Measurements from ENCODE around the gene LUZP4. TPM values are rescaled to one million over a fixed set of nuclear protein-coding genes. Genes with fewer than 3 reads are reported as not detected.
"Not testable (repeated sequence)": the region's sequence is repeated elsewhere in the genome, so short reads cannot be mapped to it uniquely, and the experiment has no call there.

Gene LUZP4
- total RNA-seq, 4 donors from 2014 or later = not detected

GRCh38 chrX:115322375-115322774 lies 32.9 kb downstream of the LUZP4 start:
- intact Hi-C loops (cut with DNase I; ENCODE audit: low total_unique reads) = no loop called here
- H3K4me3 ChIP-seq (ENCODE audit: low read depth, poor library complexity, severe bottlenecking) = no peak overlapping the region
- TF ChIP-seq POLR2A (IDR thresholded peaks at IDR 0.05) = no peak
- no peak for TF ChIP-seq CTCF (IDR thresholded peaks at IDR 0.05)
- DNase-seq (ENCODE audit: low spot score in 2 of 2) = no peak

- DNase-seq (ENCODE audit: low spot score in 2 of 2) = no peak
- no peak overlapping the region for H3K4me3 ChIP-seq (ENCODE audit: low read depth, poor library complexity, severe bottlenecking)
- TF ChIP-seq POLR2A (IDR thresholded peaks at IDR 0.05) (no peak), CTCF (IDR thresholded peaks at IDR 0.05) (no peak)
- intact Hi-C loops (cut with DNase I; ENCODE audit: low total_unique reads) = no loop called here
- 4 to 25% methylated on average over 3 of the region's 3 CpGs for WGBS, 2 donors
Measured at GRCh38 chrX:115324194-115324593, 34.7 kb downstream of the LUZP4 start.

GRCh38 chrX:115329282-115329681 lies 39.8 kb downstream of the LUZP4 start:
- DNase-seq (ENCODE audit: low spot score in 2 of 2); intact Hi-C loops (cut with DNase I; ENCODE audit: low total_unique reads); H3K4me3 ChIP-seq (ENCODE audit: low read depth, poor library complexity, severe bottlenecking): not testable (repeated sequence)
- 63 to 90% methylated on average over 3 to 4 of the region's 4 CpGs for WGBS, 2 donors

- whole genome bisulfite sequencing, 2 donors = 15 to 17% methylated on average over 18 of the region's 18 CpGs
- TF ChIP-seq CTCF (IDR thresholded peaks at IDR 0.05) = no peak
- no peak for TF ChIP-seq POLR2A (IDR thresholded peaks at IDR 0.05)
- DNase-seq (ENCODE audit: low spot score in 2 of 2) = no peak
Measured at GRCh38 chrX:115330498-115331168, 41.1 kb downstream of the LUZP4 start.

GRCh38 chrX:115332832-115333231 lies 43.3 kb downstream of the LUZP4 start:
- intact Hi-C loops (cut with DNase I; ENCODE audit: low total_unique reads) = loop anchor here (5.0 kb wide), 1 partner anchor 309 kb away; no protein-coding TSS in a partner anchor

More at GRCh38 chrX:115330498-115331168, 41.1 kb downstream of the LUZP4 start:
- intact Hi-C loops (cut with DNase I; ENCODE audit: low total_unique reads) = loop anchor here (5.0 kb wide), 1 partner anchor 312 kb away; no protein-coding TSS in a partner anchor
- H3K4me3 ChIP-seq (ENCODE audit: low read depth, poor library complexity, severe bottlenecking) = no peak overlapping the region

GRCh38 chrX:115333446-115333845 lies 43.9 kb downstream of the LUZP4 start:
- 57 to 64% methylated on average over 6 of the region's 6 CpGs for WGBS, 2 donors
- DNase-seq (ENCODE audit: low spot score in 2 of 2) = no peak
- TF ChIP-seq CTCF (IDR thresholded peaks at IDR 0.05) (no peak), POLR2A (IDR thresholded peaks at IDR 0.05) (no peak)
- H3K4me3 ChIP-seq (ENCODE audit: low read depth, poor library complexity, severe bottlenecking) = no peak overlapping the region
- intact Hi-C loops (cut with DNase I; ENCODE audit: low total_unique reads) = loop anchor here (5.0 kb wide), 1 partner anchor 309 kb away; no protein-coding TSS in a partner anchor

More at GRCh38 chrX:115332832-115333231, 43.3 kb downstream of the LUZP4 start:
- TF ChIP-seq POLR2A (IDR thresholded peaks at IDR 0.05) = no peak
- TF ChIP-seq CTCF (IDR thresholded peaks at IDR 0.05) = no peak
- 39 to 43% methylated on average over 4 of the region's 4 CpGs for WGBS, 2 donors
- no peak overlapping the region for H3K4me3 ChIP-seq (ENCODE audit: low read depth, poor library complexity, severe bottlenecking)
- no peak for DNase-seq (ENCODE audit: low spot score in 2 of 2)
